B cell (primary cell): ENCODE measurements around the gene SUGP1.

Source experiments
- CTCF ChIP-seq: fragments of 200-600 bp; IDR thresholded peaks from one replicate; pipeline ENCODE4 v1.8.0; 2022; ENCODE audit warnings: antibody characterized with exemption, mild to moderate bottlenecking
- EZH2 ChIP-seq: IDR thresholded peaks from 2 replicates; pipeline ENCODE4 v1.6.1; 2012; ENCODE audit warnings: borderline replicate concordance, low read depth, mild to moderate bottlenecking, moderate library complexity, low read length; ENCODE audit not compliant: insufficient read depth, poor library complexity, severe bottlenecking

GRCh38 chr19:19329126-19329525 is 8.8 kb upstream of the SUGP1 start:
- TF ChIP-seq CTCF (no peak), EZH2 (no peak)
